ENCODE data around the gene N4BP3. TPM values are rescaled to one million over a fixed set of nuclear protein-coding genes. Genes with fewer than 3 reads are reported as not detected.
A peak's percentile ranks its signal among the peaks of the same experiment; 100 is the strongest.

N4BP3 gene
- total and polyA plus RNA-seq, 2 experiments from 2014 or later = 9.8 to 58.2 TPM

DNA sequence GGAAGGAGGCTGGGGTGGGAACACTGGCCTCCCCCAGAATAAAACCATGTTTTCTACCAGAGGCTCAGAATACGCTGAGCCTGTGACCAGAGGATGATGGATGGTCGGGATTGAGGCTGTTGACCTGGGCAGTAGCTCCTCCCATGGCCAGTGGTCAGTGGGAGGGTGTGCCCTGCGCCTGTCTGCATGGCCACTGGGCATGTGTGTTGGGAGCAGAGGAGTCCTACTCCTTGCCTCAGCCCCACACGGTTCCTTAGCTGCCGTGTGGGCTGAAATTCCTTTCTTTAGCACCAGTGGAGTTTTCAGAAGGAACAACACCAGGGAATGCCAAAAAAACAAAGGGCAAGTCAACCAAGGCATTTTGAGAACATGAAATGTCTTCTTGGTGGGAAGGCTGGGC, 9.0 kb downstream of the N4BP3 start:
- ATAC-seq (no peak), DNase-seq (ENCODE audit: low spot score) (no peak)
- H3K36me3 Mint-ChIP-seq (ENCODE audit: low read depth) = peaks cover 47% of the 10 kb centered on the region
- no peaks in the 10 kb centered on the region for H3K9me2 ChIP-seq (ENCODE audit: insufficient read depth)
- no peak for TF ChIP-seq POLR2AphosphoS5 (IDR thresholded peaks at IDR 0.05; ENCODE audit: low read depth)
- TF ChIP-seq, protein P1, sequence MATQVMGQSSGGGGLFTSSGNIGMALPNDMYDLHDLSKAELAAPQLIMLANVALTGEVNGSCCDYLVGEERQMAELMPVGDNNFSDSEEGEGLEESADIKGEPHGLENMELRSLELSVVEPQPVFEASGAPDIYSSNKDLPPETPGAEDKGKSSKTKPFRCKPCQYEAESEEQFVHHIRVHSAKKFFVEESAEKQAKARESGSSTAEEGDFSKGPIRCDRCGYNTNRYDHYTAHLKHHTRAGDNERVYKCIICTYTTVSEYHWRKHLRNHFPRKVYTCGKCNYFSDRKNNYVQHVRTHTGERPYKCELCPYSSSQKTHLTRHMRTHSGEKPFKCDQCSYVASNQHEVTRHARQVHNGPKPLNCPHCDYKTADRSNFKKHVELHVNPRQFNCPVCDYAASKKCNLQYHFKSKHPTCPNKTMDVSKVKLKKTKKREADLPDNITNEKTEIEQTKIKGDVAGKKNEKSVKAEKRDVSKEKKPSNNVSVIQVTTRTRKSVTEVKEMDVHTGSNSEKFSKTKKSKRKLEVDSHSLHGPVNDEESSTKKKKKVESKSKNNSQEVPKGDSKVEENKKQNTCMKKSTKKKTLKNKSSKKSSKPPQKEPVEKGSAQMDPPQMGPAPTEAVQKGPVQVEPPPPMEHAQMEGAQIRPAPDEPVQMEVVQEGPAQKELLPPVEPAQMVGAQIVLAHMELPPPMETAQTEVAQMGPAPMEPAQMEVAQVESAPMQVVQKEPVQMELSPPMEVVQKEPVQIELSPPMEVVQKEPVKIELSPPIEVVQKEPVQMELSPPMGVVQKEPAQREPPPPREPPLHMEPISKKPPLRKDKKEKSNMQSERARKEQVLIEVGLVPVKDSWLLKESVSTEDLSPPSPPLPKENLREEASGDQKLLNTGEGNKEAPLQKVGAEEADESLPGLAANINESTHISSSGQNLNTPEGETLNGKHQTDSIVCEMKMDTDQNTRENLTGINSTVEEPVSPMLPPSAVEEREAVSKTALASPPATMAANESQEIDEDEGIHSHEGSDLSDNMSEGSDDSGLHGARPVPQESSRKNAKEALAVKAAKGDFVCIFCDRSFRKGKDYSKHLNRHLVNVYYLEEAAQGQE (IDR thresholded peaks at IDR 0.05; ENCODE audit: unreplicated experiment) = no peak
- H3K4me3 Mint-ChIP-seq = no peak overlapping the region
- H3K9me3 Mint-ChIP-seq = no peaks in the 10 kb centered on the region
- no peak overlapping the region; the same call in 1 of the 2 replicates for H3K27ac Mint-ChIP-seq
- no peaks in the 10 kb centered on the region for H3K27me3 ChIP-seq (ENCODE audit: insufficient read depth)
- H3K27me3 Mint-ChIP-seq (ENCODE audit: insufficient read depth, low read depth, poor library complexity) = peaks cover 15% of the 10 kb centered on the region
- peaks cover 52% of the 10 kb centered on the region for H3K4me1 ChIP-seq (ENCODE audit: insufficient read depth)
- H3F3A ChIP-seq (replicated peaks; ENCODE audit: low read depth) = peaks cover 26% of the 10 kb centered on the region
- H3K27ac ChIP-seq (ENCODE audit: low read depth) = peak overlapping the region; percentile 96
- peaks cover 63% of the 10 kb centered on the region for H3K4me1 Mint-ChIP-seq
- H4K20me1 ChIP-seq (replicated peaks; ENCODE audit: insufficient read depth) = no peaks in the 10 kb centered on the region; the same call in 1 of the 2 replicates
- peaks cover 35% of the 10 kb centered on the region for H3K79me2 ChIP-seq (replicated peaks; ENCODE audit: insufficient read depth)
- no peak overlapping the region for H3K4me3 ChIP-seq
- no peak overlapping the region for H3K4me2 ChIP-seq
- H3K36me3 ChIP-seq (ENCODE audit: insufficient read depth) = peaks cover 8% of the 10 kb centered on the region
- H2AFZ ChIP-seq = no peak overlapping the region

DNA sequence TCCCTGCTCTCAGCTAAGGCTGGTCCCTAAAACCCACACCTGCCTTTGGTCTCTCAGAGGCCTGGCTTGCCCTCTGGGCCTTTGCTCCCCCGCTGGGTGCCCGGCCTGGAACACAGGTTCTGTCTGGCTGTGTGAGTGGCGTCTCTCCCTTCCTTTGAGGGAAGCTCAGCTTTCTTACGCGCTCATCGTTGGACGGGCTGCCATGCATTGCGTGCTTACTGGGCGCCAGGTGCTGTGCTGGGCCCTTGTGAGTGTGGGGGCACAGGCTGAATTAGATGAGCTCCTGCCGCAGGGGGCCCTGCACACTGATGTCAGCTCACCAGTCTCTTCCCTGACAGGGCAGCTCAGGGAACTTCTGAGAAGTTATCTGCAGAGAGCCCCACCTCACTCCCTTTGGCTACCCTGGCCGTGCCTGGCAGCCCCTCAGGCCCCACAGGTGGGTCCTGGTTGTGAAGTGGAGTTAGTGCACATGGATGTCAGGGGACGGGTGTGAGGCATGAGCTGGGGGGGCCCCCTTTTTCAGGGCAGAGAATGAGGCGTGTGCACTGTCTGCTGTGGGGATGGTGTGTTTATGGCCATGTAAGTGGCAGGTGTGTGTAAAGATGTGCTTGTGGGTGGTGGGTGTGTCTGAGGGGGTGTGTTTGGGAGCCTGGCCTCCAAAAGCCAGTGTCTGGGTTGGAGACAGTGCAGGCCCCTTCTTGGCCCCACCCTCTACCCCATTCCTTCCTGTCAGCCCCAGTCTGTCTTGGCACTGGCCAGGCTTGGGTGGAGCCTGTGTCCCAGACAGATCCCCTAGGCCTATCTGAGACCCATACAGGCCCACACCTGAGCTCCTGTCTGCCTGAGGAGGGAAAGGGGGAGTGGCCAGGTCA, 10.0 kb downstream of the N4BP3 start:
- peaks cover 21% of the 10 kb centered on the region for H3K27me3 Mint-ChIP-seq (ENCODE audit: insufficient read depth, low read depth, poor library complexity)
- H3K4me3 Mint-ChIP-seq = no peak overlapping the region
- H3K4me2 ChIP-seq = no peak overlapping the region; the same call in 1 of the 2 replicates
- peaks cover 32% of the 10 kb centered on the region for H3F3A ChIP-seq (replicated peaks; ENCODE audit: low read depth)
- H4K20me1 ChIP-seq (replicated peaks; ENCODE audit: insufficient read depth) = no peaks in the 10 kb centered on the region
- ATAC-seq (peak; percentile 2; the same call in 1 of the 3 replicates), DNase-seq (ENCODE audit: low spot score) (no peak)
- H3K4me3 ChIP-seq = no peak overlapping the region
- H3K27me3 ChIP-seq (ENCODE audit: insufficient read depth) = no peaks in the 10 kb centered on the region
- peak overlapping the region; percentile 88 for H3K27ac Mint-ChIP-seq
- H3K27ac ChIP-seq (ENCODE audit: low read depth) = peak overlapping the region; percentile 96
- peaks cover 63% of the 10 kb centered on the region for H3K4me1 Mint-ChIP-seq
- H3K36me3 ChIP-seq (ENCODE audit: insufficient read depth) = peaks cover 8% of the 10 kb centered on the region
- peaks cover 25% of the 10 kb centered on the region for H3K79me2 ChIP-seq (replicated peaks; ENCODE audit: insufficient read depth)
- H3K36me3 Mint-ChIP-seq (ENCODE audit: low read depth) = peaks cover 54% of the 10 kb centered on the region
- H2AFZ ChIP-seq = no peak overlapping the region
- no peaks in the 10 kb centered on the region for H3K9me2 ChIP-seq (ENCODE audit: insufficient read depth)
- no peak for TF ChIP-seq ZNF331 (CRISPR knock-in tag; IDR thresholded peaks at IDR 0.05; ENCODE audit: low read depth)
- TF ChIP-seq CREB1 (CRISPR knock-in tag; IDR thresholded peaks at IDR 0.05; ENCODE audit: low read depth) = no peak
- no peak for TF ChIP-seq ZNF114 (CRISPR knock-in tag; IDR thresholded peaks at IDR 0.05)
- no peak for TF ChIP-seq POLR2AphosphoS5 (IDR thresholded peaks at IDR 0.05; ENCODE audit: low read depth)
- TF ChIP-seq EZH2 (IDR thresholded peaks at IDR 0.05; ENCODE audit: low read depth, unreplicated experiment) = no peak
- TF ChIP-seq STAT1 (IDR thresholded peaks at IDR 0.05; ENCODE audit: unreplicated experiment) = no peak
- no peak for TF ChIP-seq EZH2phosphoT487 (IDR thresholded peaks at IDR 0.05; ENCODE audit: unreplicated experiment)
- TF ChIP-seq, protein P2, sequence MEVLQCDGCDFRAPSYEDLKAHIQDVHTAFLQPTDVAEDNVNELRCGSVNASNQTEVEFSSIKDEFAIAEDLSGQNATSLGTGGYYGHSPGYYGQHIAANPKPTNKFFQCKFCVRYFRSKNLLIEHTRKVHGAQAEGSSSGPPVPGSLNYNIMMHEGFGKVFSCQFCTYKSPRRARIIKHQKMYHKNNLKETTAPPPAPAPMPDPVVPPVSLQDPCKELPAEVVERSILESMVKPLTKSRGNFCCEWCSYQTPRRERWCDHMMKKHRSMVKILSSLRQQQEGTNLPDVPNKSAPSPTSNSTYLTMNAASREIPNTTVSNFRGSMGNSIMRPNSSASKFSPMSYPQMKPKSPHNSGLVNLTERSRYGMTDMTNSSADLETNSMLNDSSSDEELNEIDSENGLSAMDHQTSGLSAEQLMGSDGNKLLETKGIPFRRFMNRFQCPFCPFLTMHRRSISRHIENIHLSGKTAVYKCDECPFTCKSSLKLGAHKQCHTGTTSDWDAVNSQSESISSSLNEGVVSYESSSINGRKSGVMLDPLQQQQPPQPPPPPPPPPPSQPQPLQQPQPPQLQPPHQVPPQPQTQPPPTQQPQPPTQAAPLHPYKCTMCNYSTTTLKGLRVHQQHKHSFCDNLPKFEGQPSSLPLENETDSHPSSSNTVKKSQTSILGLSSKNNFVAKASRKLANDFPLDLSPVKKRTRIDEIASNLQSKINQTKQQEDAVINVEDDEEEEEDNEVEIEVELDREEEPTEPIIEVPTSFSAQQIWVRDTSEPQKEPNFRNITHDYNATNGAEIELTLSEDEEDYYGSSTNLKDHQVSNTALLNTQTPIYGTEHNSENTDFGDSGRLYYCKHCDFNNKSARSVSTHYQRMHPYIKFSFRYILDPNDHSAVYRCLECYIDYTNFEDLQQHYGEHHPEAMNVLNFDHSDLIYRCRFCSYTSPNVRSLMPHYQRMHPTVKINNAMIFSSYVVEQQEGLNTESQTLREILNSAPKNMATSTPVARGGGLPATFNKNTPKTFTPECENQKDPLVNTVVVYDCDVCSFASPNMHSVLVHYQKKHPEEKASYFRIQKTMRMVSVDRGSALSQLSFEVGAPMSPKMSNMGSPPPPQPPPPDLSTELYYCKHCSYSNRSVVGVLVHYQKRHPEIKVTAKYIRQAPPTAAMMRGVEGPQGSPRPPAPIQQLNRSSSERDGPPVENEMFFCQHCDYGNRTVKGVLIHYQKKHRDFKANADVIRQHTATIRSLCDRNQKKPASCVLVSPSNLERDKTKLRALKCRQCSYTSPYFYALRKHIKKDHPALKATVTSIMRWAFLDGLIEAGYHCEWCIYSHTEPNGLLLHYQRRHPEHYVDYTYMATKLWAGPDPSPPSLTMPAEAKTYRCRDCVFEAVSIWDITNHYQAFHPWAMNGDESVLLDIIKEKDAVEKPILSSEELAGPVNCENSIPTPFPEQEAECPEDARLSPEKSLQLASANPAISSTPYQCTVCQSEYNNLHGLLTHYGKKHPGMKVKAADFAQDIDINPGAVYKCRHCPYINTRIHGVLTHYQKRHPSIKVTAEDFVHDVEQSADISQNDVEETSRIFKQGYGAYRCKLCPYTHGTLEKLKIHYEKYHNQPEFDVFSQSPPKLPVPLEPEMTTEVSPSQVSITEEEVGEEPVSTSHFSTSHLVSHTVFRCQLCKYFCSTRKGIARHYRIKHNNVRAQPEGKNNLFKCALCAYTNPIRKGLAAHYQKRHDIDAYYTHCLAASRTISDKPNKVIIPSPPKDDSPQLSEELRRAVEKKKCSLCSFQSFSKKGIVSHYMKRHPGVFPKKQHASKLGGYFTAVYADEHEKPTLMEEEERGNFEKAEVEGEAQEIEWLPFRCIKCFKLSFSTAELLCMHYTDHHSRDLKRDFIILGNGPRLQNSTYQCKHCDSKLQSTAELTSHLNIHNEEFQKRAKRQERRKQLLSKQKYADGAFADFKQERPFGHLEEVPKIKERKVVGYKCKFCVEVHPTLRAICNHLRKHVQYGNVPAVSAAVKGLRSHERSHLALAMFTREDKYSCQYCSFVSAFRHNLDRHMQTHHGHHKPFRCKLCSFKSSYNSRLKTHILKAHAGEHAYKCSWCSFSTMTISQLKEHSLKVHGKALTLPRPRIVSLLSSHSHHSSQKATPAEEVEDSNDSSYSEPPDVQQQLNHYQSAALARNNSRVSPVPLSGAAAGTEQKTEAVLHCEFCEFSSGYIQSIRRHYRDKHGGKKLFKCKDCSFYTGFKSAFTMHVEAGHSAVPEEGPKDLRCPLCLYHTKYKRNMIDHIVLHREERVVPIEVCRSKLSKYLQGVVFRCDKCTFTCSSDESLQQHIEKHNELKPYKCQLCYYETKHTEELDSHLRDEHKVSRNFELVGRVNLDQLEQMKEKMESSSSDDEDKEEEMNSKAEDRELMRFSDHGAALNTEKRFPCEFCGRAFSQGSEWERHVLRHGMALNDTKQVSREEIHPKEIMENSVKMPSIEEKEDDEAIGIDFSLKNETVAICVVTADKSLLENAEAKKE (CRISPR knock-in tag; IDR thresholded peaks at IDR 0.05) = no peak
- H3K4me1 ChIP-seq (ENCODE audit: insufficient read depth) = peaks cover 52% of the 10 kb centered on the region
- no peaks in the 10 kb centered on the region for H3K9me3 Mint-ChIP-seq
